Fibroblast of the aortic adventitia (primary cell): ENCODE results near the gene PLPPR3. TPM values are rescaled to one million over a fixed set of nuclear protein-coding genes. Genes with fewer than 3 reads are reported as not detected.

ENCODE experiments used
- DNase-seq: peaks from one replicate; pipeline ENCODE4 v3.0.0-alpha.2; 2010; ENCODE audit warnings: low read depth
- H3K4me3 ChIP-seq: 2 replicates; pipeline ENCODE4 v1.5.1; 2011; ENCODE audit warnings: low read depth, mild to moderate bottlenecking, control low read depth, low read length, moderate library complexity
- CTCF ChIP-seq: IDR thresholded peaks from 2 replicates; pipeline ENCODE4 v1.5.1; 2011; ENCODE audit warnings: mild to moderate bottlenecking, low read length, control low read depth, inconsistent platforms; ENCODE audit not compliant: insufficient read depth
- total RNA-seq: library from RNA; depleted of rRNA; stranded (reverse); fragments of >200 nt; gene quantifications from 2 replicates; pipeline ENCODE4 v1.2.3, GENCODE V29; 2012; ENCODE audit warnings: low replicate concordance

PLPPR3 gene
- total RNA-seq, 1 donor = 0.18 TPM

DNA sequence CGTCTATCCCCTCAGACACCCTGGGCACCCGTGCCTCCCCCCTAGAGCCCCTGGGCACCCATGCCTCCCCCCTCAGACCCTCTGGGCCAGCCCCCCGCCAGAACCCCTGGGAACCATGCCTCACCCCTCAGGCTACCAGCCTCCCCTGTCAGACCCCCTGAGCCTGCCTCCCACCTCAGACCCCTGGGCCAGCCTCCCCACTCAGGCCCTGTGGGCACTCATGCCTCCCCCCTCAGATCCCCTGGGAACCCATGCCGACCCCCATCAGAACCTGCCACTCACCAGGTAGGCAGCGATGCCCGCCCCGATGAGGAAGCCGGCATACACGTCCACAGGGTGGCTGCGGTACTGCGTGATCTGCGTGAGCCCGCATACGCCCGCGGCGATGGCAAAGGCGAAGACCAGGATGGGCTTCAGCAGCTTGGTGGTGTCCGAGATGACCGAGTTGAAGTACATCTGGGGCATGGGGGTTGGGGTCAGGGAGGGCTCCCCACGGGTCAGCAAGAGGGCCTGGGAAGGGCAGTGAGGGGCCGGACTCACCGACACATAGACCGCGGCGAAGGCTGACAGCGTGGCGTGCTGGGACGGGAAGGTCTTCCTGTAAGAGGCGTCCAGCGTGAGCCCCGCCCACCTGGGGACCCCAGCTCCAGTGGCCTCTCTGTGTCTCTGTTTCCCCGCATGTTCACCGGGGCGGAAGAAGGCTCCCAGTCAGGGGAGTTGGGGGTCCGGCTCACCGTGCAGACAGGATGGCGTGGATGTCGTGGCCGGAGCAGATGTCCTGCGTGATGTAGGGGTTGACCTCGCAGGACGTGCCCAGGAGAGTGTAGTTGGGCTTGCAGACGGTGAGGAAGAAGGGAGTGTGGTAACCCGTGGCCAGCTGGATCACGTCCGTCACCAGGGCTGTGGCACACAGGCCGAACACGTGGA, 7.3 kb downstream of the PLPPR3 start:
- DNase-seq = no peak
- H3K4me3 ChIP-seq = no peak overlapping the region
- TF ChIP-seq CTCF = no peak

DNA sequence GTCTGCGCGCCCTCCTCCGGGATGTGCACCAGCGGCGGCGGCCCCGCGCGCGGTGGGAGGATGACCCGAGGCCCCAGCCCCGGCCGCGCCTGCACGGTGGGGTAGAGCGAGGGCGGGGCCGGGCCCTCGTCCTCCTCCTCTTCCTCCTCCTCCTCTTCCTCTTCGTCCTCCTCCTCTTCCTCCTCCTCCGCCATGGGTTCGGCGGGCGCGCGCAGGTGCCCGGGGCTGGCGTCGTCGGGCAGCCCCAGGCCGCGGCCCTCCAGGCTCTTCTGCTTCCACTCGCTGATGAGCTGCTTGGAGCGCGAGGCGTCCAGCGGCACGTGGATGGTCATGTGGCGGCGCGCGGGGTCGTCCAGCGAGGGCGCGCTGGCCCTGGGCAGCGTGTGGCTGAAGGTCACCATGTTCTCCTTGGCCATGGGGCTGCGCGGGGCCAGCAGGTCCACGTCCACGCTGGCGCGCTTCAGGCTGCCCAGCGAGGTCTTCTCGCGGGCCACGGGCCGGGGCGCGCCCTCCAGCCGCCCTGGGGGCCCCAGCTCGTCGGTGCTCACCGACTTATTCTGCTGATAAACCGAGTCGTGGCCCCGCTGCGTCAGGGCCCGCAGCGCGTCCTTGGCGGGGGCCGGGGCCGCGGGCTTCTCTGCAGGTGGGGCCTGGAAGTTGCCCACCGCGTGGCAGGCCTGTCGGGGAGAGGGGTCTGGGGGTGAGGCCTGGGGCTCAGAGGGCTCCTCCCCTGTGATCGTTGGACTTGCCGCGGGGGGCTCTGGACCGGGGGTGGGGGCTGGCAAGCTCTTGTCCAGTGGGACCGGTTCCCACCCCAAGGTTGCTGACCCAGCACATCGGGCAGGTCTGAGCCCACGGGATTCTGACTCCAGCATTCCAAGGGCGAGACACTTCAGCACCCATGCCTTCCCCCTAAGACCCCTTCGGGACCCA, 8.3 kb downstream of the PLPPR3 start:
- no peak overlapping the region for H3K4me3 ChIP-seq
- no peak for DNase-seq
- TF ChIP-seq CTCF = no peak

GRCh38 chr19:812747-813218, 9.0 kb downstream of the PLPPR3 start:
- TF ChIP-seq CTCF = no peak
- no peak for DNase-seq
- H3K4me3 ChIP-seq = no peak overlapping the region

DNA sequence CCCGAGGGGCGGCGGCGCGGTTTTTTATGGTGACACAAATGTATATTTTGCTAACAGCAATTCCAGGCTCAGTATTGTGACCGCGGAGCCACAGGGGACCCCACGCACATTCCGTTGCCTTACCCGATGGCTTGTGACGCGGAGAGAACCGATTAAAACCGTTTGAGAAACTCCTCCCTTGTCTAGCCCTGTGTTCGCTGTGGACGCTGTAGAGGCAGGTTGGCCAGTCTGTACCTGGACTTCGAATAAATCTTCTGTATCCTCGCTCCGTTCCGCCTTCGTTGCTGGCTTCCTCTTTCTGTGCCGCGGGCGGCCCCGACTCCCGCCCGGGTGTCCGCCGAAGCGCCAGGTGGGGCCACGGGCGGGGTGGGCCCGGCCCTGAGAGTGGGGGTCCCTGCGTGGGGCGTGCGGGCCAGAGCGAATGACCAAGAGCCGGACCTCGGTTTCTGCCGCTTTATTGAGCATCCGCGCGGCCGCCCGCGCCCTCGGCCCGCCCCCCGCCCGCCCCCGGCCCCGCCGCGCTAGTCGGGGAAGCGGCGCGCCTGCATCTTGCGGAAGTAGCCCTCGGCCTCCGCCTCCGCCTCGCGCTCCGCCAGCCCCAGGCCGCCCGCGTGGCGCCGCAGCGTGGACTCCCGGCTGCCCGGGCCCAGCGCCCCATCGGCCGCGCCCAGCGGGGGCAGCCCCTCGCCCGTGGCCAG, 9.6 kb downstream of the PLPPR3 start:
- H3K4me3 ChIP-seq = no peak overlapping the region
- DNase-seq = no peak
- no peak for TF ChIP-seq CTCF

DNA sequence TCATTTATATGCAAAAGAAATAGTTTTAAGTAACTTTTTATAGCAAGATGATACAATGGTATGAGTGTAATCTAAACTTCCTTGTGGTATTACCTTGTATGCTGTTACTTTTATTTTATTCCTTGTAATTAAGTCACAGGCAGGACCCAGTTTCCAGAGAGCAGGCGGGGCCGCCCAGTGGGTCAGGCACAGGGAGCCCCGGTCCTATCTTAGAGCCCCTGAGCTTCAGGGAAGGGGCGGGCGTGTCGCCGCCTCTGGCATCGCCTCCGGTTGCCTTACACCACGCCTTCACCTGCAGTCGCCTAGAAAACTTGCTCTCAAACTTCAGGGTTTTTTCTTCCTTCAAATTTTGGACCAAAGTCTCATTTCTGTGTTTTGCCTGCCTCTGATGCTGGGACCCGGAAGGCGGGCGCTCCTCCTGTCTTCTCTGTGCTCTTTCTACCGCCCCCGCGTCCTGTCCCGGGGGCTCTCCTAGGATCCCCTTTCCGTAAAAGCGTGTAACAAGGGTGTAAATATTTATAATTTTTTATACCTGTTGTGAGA, 10.2 kb downstream of the PLPPR3 start:
- no peak for TF ChIP-seq CTCF
- no peak for DNase-seq

More for the DNA sequence above, 10.2 kb downstream of the PLPPR3 start:
- no peak overlapping the region for H3K4me3 ChIP-seq
